GM20431 (cell line): ENCODE measurements around the gene MOB4.
"Not testable (repeated sequence)": the region's sequence is repeated elsewhere in the genome, so short reads cannot be mapped to it uniquely, and the experiment has no call there.

Experiments used
- in situ Hi-C: fragments of 300-500 bp; cut with MseI, MboI; formaldehyde crosslinking; loops from one replicate; pipeline ENCODE4 v1.15.0; 2020; ENCODE audit warnings: low sequenced_read_pairs; ENCODE audit not compliant: unreplicated experiment

Gene MOB4

GRCh38 chr2:197506658-197507057, 9.2 kb upstream of the MOB4 start:
- in situ Hi-C loops, result no loop called here

- in situ Hi-C loops, result no loop called here
These were observed 2.0 kb upstream of the MOB4 start for GRCh38 chr2:197513915-197514314.

DNA sequence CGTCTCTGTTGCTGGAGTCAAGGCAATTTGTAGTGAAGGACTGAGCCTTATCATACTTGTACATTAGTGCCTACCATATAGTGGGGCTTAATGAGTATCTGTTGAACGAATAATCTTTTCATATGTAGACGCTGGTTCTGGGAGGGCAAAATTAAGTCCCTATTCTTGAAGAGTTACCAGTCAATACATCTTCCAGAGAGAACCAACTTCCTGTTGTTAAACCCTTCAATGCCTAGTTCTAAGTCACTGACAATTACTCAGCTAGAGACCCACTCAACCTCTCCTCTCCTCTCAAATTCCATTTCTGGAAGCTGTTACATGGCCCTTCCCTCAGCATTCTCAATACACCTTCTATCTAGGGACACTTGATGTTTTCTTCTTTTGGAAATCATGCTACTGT, 1.1 kb upstream of the MOB4 start:
- in situ Hi-C loops, result no loop called here

GRCh38 chr2:197515315-197515738, 539 bp upstream of the MOB4 start:
- in situ Hi-C loops, result no loop called here

GRCh38 chr2:197516393-197516761, 511 bp downstream of the MOB4 start:
- in situ Hi-C loops, result no loop called here

DNA sequence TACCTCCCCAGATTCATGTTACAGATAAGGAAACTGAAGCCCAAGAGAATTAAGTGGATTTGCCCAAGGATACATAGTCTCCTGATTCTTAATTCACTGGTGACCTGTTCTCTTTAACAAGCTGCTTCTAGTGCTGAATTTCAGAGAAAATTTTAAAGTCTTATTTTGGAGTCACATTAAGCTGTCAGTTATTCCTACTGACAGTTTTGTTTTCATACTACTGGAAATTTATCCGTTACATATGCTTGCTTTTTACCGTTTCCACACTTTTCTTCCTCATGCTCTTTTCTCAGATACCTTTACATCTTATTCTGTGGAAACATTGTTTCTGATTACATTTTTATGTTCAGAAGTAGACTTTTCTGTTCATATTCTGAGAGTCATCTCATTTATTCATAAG, 1.3 kb downstream of the MOB4 start:
- in situ Hi-C loops, result no loop called here

DNA sequence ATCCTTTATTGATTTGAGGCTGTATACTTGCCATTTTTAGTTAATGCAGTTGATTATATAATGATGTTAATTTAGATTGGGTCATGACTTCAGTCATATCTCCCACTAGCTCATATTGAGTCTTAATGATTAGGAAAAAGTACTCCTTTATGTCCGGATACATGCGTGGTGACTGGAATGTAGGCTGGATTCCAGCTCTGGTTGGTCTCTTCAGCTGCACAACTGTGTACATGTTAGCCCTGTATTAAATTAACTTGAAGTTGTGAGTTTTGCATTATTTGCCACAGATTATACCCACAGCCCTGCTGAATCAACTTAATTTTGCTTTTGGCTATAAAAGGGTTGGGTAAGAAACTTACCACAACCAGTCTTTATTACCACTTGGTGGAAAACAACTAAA, 22.5 kb downstream of the MOB4 start:
- in situ Hi-C loops, result no loop called here

- in situ Hi-C loops, result no loop called here
These were observed 23.9 kb downstream of the MOB4 start for GRCh38 chr2:197539734-197540133.

DNA sequence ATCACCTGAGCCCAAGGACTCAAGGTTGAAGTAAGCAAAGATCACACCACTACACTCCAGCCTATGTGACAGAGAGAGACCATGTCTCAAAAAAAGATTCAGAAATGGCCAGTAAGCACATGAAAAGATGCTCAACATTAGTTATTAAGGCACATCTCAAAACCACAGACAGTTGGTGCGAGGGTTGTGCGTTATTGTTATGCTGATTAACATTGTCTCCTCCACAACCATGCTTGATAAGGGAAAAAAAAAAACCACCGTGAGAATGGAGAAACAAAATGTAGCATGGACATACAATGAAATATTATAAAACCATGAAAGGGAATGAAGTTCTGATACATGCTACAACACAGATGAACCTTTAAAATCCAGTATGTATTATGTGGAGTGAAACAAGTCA, 27.3 kb downstream of the MOB4 start:
- in situ Hi-C loops, result no loop called here

- in situ Hi-C loops, result no loop called here
These were observed 31.5 kb downstream of the MOB4 start for GRCh38 chr2:197547163-197547900.

GRCh38 chr2:197548582-197548981, 32.7 kb downstream of the MOB4 start:
- in situ Hi-C loops, result no loop called here

- in situ Hi-C loops, result not testable (repeated sequence)
These were observed 35.4 kb downstream of the MOB4 start for GRCh38 chr2:197551260-197551659.

DNA sequence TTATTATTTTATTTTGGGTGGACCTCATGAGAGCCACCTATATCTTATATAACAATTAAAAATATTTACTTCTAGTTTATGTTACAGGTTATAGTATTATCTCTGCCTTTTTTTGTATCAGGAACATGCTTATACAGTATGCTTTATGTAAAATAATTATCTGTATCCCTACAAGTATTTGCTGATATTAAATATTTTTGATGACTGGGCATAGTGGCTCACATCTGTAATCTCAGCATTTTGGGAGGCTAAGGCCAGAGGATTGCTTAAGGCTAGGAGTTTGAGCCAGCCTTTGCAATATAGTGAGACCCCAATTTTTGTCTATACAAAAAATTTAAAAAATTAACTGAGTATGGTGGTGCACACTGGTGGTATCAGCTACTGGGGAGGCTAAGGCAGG, 39.6 kb downstream of the MOB4 start:
- in situ Hi-C loops, result no loop called here

DNA sequence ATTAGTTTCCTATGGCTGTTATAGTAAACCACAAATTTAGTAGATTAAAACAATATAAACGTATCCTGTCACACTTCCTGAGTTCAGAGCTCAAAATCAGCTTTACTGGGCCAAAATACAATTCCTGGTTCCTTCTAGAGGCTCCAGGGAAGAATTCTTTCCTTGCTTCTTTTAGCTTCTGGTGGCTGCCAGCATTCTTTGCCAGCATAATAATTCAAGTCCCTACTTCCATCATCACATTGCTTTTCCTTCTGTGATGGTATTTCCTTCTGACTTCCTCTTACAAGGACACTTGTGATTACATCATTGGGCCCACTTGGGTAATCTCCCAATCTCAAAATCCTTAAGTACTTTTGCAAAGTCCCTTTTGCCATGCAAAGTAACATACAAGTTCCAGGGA, 40.6 kb downstream of the MOB4 start:
- in situ Hi-C loops, result no loop called here

DNA sequence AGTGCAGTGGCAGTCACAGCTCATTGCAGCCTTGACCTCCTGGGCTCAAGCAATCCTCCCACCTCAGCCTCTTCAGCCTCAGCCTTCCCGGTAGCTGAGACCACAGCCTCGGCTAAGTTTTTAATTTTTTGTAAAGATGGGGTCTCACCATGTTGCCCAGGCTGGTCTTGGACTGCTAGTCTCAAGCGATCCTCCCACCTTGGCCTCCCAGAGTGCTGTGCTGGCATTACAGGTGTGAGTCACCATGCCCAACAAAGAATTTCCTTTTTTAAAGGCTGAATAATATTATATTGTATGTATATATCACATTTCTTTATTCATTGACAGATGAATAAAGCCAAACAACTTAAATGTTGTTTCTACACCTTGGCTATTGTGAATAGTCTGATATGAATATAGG, 42.5 kb downstream of the MOB4 start:
- in situ Hi-C loops, result no loop called here

DNA sequence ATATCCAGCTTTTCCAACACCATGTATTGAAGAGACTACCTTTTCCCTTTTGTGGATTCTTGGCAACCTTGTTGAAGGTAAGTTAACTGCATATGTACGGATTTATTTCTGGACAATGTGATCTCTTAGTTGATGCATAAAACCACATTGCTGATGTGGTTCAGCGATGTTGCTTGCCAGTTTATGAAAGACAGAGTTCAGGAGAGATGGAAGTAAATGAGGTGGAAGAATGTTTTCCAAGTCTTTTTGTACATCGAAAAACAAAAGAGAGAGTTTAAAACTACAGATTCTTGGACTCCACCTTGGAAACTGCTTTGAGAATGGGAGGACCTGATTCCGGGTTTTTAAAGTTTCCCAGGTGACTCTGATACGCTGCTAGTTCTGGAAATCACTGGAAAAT, 43.8 kb downstream of the MOB4 start:
- in situ Hi-C loops, result no loop called here

DNA sequence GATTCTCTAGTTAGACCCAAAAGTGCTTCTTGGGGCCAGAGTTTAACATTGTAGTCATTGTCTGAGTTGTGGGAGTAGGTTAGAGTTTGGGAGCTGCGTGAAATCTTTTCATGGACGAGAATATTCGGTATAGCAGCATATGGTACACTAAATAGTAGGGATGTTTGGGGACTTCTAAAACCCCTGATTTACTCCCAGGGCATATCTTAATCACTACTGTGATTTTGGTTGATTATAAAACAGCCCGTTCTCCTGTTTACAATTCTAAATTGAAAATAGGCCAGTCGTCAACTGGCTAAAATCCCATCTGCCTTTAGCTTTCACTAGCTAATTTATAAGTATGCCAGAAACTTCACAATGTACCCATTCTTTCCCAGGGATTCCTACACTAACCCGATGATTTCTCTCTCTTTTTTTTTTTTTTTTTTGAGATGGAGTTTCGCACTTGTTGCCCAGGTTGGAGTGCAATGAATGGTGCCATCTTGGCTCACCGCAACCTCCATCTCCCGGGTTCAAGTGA, 44.3 kb downstream of the MOB4 start:
- in situ Hi-C loops, result no loop called here

DNA sequence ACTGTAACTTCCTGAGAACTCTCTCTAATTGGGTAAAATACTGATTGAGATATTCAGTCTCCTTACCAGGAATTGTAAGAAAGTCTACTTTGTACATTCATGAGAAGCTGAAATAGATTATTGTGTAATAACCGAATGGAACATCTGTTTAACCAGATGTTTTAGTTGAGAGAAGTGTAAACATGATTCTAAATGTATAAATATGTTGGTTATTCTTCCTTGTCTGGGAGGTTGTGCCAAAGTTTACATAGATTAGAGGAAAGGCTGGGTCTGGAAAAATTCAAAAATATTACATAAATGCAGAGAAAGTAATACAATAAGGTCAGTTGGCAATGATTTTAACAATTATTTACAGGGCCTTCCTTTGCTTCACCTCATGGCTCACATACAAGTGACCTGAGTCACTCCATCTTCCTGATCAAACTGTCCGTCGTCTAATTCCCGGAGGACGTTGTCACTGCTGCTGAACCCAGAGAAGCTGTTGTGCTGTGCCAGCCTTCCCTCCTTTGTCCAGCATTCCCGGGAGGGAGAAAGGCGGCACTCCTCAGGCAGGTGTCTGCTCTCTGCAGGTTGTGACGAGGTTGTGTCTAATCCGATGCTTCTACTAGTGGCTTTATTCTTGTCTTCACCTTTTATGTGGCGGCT, 55.9 kb downstream of the MOB4 start:
- in situ Hi-C loops, result no loop called here

DNA sequence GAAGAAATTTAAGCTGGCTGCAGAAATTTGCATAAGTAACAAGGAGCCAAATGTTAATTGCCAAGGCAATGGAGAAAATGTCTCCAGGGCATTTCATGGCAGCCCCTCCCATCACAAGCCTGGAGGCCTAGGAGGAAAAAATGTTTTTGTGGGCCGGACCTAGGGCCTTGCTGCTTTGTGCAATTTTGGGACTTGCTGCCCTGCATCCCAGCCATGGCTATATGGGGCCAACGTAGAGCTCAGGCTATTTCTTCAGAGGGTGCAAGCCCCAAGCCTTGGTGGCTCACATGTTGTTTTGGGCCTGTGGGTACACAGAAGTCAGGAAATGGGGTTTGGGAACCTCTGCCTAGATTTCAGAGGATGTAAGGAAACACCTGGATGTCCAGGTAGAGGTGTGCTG, 57.7 kb downstream of the MOB4 start:
- in situ Hi-C loops, result no loop called here

GRCh38 chr2:197575987-197576386, 60.1 kb downstream of the MOB4 start:
- in situ Hi-C loops, result no loop called here

DNA sequence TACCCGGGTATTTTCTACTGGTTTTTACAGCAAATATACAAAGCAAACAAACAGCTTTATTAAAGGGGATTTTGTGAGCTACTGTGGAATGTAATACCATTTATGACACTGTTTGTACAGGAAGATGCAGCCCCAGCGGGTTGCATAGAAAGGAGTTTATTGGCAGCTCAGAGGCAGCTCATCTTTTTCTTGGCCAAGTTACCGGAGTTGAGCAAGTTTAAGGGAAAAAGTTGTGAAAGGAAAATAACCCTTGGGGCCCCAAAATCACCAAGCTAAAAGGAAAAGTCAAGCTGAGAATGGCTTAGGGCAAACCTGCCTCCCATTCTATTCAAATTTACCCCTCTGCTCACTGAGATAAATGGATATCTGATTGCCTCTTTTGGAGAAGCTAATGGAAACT, 60.8 kb downstream of the MOB4 start:
- in situ Hi-C loops, result no loop called here

DNA sequence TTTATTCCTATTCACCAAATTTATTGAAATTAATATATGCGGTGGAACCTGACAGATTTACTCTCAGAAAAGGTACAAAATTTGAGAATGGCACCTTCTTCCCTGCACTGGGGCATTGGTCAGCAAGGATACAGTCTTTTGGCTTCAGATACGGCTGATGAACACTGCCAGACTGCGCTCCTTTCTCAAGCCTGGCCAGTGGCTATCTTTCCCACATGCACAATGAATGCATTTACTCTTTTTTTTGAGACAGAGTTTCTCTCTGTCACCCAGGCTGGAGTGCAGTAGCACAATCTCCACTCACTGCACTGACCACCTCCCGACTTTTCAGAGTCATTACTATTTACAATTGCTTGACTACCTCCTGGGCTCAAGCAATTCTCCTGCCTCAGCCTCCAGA, 61.6 kb downstream of the MOB4 start:
- in situ Hi-C loops, result no loop called here
